GM12873 (cell line): ENCODE measurements around the gene POLN.

Experiments
- TF ChIP-seq, protein P1 (sequence below): IDR thresholded peaks from 2 replicates; pipeline ENCODE4 v1.5.1; 2012; ENCODE audit warnings: low read depth, mild to moderate bottlenecking, moderate library complexity, low read length, control low read depth; ENCODE audit not compliant: insufficient read depth; ENCODE audit errors: missing control alignments

The POLN gene

DNA sequence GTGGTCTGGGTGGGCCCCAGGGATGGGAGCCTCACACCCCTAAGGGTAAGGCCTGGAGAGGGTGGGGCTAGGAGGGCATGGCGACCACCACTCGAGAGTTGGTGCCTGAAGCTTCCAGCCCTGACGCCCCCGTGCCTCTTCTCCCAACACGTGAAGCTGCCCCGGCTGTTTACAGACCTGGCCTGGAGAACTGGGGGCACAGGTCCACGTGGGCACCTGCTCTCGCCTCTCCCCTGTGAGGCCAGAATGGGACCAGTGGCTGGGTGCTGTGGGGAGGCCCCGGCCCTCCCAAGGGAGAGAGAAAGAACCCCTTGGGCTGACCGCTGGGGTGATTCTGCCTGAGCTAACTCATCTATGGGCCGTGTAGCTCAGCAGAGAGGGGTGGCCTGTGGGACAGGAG is 167.3 kb downstream of the POLN start:
- TF ChIP-seq, protein P1, sequence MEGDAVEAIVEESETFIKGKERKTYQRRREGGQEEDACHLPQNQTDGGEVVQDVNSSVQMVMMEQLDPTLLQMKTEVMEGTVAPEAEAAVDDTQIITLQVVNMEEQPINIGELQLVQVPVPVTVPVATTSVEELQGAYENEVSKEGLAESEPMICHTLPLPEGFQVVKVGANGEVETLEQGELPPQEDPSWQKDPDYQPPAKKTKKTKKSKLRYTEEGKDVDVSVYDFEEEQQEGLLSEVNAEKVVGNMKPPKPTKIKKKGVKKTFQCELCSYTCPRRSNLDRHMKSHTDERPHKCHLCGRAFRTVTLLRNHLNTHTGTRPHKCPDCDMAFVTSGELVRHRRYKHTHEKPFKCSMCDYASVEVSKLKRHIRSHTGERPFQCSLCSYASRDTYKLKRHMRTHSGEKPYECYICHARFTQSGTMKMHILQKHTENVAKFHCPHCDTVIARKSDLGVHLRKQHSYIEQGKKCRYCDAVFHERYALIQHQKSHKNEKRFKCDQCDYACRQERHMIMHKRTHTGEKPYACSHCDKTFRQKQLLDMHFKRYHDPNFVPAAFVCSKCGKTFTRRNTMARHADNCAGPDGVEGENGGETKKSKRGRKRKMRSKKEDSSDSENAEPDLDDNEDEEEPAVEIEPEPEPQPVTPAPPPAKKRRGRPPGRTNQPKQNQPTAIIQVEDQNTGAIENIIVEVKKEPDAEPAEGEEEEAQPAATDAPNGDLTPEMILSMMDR, result no peak

DNA sequence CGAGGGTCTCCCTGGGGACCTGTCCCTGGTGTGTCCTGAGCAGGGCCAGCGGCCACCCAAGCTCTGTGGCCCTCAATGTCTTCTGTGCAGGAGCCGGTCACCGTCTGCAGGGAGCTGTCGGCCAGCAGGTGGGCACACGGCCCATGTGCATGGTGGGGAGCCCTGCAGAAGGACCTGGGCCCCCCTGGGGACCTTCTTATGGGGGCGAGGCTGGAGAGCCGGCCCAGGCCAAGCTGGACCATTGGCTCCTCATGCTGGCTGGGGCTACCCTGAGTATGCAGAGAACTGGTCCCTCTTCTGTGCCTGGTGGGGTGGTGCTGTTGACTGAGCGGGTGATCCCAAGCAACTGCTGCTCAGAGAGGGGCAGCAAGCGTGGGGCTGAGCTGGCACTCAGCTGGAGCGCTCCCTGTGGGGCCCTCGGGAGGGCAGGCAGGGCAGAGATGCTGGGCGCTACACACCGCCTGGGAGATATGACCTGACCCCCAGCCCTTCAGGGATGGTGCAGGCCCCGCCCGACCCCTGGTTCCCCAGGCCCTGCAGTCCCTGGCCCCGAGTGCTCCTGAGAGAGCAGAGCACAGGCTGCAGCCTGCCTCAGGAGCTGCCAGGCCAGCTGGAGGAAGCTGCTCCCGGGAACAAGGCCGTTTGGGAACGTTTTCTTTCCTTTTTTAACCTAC is 168.0 kb downstream of the POLN start:
- TF ChIP-seq, protein P1, result no peak

DNA sequence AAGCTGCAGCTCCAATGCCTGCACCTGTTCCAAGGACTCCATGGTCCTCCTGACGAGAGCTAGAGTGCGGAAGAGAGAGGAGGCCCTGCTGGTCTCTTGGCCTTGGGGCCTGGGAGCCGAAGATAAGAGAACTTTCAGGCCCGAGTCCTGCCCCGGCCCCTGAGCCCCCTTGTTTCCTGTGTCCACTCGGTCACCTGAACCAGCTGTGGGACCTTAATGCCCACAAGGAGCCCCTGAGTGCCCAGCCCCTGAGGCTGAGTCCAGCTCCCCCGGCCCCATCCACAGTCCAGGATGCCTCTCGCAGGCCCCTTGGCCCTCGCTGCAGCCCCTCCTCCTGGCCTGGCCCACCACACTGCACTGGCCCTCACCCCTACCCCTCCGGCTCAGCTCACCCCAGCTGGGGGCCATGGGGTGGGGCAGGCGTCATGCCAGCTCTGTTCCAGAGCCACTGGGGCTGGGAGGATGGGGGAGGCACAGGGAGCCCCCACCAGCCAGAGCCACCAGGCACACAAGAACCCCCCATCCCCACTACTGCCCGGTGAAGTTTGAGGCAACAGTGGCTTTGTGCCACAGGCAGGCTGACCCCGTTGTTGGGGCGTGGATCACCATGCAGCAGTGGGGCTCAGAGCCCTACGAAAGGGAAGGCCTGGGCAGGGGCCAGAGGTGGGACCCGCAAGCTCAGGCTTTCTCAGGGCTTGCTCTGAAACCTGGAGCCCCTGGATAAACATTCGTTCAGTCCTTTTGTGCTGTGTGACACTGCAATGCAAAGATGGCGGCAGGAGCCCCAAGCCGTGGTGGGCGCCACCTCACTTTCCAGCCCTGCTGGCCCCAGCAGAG is 168.7 kb downstream of the POLN start:
- TF ChIP-seq, protein P1, result no peak

DNA sequence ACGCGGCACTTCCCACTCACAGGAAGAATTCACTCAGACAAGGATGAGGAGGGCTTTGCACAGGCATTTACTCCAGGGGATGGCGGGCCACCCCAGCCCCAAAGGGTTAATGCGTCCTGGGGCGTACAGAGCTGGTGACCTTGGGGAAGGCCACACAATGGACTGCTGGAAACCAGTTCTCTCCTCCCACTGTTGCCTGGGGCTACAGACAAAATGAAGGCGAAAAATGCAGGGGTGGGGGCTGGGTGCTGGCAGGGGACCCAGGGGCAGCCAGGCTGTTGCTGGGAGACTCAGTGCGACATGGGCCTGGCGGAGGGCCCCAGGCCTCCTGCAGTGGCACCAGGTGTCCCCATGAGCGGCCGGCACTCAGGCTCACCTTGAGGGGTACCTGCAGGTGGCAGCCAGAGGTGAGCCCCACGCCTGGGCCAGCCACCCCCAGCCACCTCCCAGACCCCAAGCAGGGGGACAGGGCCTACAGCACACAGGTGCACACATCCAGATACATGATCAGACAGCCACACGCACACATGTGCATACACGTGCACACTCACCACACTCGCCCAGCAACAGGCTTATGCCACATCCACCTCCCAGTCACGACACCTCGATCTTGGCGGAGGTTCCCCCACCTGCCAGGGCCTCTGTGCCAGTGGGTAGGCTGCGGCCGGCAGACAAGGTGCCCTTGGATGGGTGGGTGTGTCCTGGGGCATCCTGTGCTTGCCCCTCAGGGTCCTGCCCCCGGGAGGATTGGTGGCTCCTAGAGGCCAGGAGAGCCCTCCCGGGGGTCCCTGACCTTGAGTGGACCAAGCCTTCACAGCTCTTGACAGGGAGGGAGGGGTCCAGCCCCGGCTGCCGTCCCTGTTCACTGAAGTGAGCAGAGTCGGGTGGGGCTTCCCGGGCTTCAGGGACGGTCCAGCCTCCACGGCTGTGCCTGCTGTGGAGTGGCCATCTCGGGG is 169.7 kb downstream of the POLN start:
- TF ChIP-seq, protein P1, result no peak

DNA sequence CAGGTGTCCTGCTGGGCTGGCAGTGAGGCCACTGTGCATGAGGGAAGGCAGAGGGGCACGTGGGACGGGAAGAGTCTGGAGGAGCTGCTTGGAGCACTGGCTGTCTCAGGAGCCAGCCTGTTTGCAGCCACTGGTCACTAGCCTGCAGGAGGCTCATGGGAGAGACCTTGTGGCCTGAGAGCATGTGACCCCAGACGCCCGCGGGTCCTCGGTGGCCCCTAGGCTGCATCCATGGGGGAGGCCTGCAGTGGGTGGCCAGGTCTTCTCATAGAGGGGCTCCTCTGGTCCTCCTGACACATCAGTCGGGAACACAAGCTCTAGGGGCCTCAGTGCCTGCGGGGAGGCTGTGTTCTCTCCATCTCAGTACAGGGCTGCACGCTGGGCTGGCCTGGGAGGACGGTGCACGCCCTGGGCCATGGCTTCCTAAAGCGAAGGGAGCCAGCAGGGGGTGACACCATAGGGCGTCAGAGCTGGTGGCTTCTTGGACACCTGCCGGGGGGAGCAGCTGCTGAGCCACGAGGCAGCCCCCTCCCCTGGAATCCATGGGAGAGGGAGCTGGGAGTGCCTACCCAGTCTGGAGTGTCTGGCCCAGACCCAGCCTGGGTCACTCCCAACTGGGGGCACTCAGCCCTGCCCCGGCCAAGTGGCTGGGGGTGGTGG is 170.5 kb downstream of the POLN start:
- TF ChIP-seq, protein P1, result no peak

DNA sequence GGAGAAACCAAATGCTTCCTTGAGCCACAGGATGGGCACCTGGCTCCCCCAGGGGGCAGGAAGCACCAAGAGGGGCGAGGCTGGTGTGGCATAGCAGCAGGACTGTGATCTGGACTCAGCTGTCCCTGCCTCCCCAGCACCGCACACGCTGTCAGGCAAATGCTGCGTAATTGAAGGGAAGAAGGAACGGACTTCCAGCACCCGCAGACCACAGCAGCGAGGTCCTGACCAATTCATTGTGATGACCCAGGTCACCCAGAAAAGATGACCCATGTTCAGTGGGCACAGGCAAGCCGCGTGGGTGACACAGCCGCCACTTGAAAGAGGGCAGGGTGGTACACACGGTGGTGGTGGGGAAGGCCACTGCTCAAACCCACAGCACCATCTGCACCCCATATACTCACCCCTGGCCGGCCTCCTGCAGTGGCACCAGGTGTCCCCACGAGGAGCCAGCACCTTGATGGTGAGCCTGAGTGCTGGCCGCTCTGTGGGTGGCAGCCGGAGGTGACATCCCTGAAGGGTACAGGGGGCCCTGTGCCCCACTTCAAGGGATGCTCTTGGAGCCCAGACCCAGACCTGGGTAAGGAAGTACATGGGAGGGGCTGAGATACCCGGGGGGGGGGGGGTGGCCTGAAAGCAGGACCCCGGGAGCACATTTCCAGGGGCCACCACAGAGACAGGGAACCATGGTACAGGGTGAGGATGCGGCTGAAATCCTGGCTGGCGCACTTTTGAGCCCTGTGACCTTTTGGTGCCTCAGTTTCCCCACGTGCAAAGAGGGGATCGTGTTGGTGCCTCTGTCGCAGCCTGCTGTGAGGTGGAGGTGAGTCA is 171.3 kb downstream of the POLN start:
- TF ChIP-seq, protein P1, result no peak
